Frontal cortex (tissue), 4 donors: ENCODE results near the gene DCTN1. TPM values are rescaled to one million over a fixed set of nuclear protein-coding genes. Genes with fewer than 3 reads are reported as not detected.
A peak's percentile ranks its signal among the peaks of the same experiment; 100 is the strongest.
"Not testable (repeated sequence)": the region's sequence is repeated elsewhere in the genome, so short reads cannot be mapped to it uniquely, and the experiment has no call there.

Source experiments
- DNase-seq, 2 donors: peaks; one replicate each; pipeline ENCODE4 v3.0.0; 2012; ENCODE audit warnings: low spot score in 2 of 2
- FAIRE-seq: peaks from 2 replicates; lab custom pipeline; 2012; peaks lifted over from hg19 to GRCh38; lab: Jason Lieb, UNC
- total RNA-seq: library from RNA; depleted of rRNA; stranded (reverse); fragments of >200 nt; gene quantifications from one replicate; pipeline ENCODE4 v1.2.3, GENCODE V29; 2014
- donor health status: control.
- donor health status: control.
- donor health status: control.

Gene DCTN1
- total RNA-seq = 111 TPM

- FAIRE-seq (no peak), DNase-seq (peak in 1 of 2 donors; percentile 69)
These were observed at the start of gene DCTN1 for GRCh38 chr2:74379851-74380789. Gene DCTN1 (minus strand): TSS chr2:74380311. CDS start chr2:74380037, 274 bp downstream.

GRCh38 chr2:74428675-74429074, 48.6 kb upstream of the DCTN1 start:
- DNase-seq = no peak
- no peak for FAIRE-seq

GRCh38 chr2:74427551-74427950, 47.4 kb upstream of the DCTN1 start:
- peak in 1 of 2 donors; percentile 9 for DNase-seq
- no peak for FAIRE-seq

DNA sequence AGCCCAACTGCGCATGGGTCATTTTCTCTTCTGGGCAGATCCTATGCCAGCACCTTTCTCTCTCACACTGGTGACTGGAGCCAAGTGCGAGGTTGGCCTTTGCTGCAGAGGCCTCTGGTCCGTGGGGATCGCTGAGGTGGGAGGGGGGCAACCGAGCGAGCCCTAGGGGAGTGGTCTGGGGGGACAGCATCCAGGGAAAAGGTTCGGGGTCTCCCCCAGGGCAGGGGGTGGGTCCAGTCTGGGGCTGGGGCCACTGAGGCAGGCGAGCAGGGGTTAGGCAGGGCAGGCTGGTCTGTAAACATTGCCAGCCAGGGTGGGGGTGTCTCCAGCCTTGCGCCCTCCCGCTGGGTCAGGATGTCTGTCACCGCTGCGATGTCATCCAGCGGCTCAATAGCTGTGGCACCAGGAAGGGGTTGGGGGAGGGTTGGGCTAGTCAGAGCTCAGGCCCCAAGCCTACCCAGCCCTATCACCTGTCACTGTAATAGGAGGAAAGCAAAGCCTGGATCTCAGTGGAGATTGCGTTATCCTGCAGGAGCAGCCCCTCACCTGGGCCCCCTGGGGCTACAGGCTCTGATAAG, 46.2 kb upstream of the DCTN1 start:
- FAIRE-seq (no peak), DNase-seq (peak in 1 of 2 donors; percentile 9)

GRCh38 chr2:74425523-74425922, 45.4 kb upstream of the DCTN1 start:
- FAIRE-seq (no peak), DNase-seq (peak in 1 of 2 donors; percentile 31)

DNA sequence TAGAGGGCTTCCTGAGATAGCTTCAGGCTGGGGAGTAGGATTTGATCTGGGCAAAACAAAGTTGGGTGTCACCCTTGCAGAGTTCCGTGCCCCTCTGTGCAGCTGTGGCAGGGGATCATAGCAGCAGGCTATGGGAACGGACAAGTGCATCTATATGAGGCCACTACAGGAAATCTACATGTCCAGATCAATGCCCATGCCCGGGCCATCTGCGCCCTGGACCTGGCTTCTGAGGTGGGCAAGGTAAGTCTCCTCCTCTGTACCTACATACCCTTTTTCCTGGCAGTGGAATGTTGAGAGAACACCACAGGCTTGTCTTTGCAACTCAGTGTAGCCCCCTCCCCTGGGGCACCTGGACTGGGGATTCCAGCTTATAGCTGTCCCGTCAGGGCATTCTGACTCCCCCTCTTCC, 44.9 kb upstream of the DCTN1 start:
- FAIRE-seq (no peak), DNase-seq (peak in 1 of 2 donors; percentile 30)

GRCh38 chr2:74424139-74424992, 44.3 kb upstream of the DCTN1 start:
- FAIRE-seq (no peak), DNase-seq (peak in 1 of 2 donors; percentile 33)

GRCh38 chr2:74423231-74424095, 43.4 kb upstream of the DCTN1 start:
- no peak for FAIRE-seq

GRCh38 chr2:74421221-74421870, 41.2 kb upstream of the DCTN1 start, which contains the start of the genes C2orf81 and WDR54:
Gene C2orf81 (minus strand): TSS chr2:74421619. CDS start chr2:74421560, 59 bp downstream.
Gene WDR54 (plus strand): TSS chr2:74421730. CDS start chr2:74422154, 424 bp downstream.
- FAIRE-seq (no peak), DNase-seq (peak; percentile 82 to 90)

More at GRCh38 chr2:74423231-74424095, 43.4 kb upstream of the DCTN1 start:
- DNase-seq = peak in 1 of 2 donors; percentile 17

DNA sequence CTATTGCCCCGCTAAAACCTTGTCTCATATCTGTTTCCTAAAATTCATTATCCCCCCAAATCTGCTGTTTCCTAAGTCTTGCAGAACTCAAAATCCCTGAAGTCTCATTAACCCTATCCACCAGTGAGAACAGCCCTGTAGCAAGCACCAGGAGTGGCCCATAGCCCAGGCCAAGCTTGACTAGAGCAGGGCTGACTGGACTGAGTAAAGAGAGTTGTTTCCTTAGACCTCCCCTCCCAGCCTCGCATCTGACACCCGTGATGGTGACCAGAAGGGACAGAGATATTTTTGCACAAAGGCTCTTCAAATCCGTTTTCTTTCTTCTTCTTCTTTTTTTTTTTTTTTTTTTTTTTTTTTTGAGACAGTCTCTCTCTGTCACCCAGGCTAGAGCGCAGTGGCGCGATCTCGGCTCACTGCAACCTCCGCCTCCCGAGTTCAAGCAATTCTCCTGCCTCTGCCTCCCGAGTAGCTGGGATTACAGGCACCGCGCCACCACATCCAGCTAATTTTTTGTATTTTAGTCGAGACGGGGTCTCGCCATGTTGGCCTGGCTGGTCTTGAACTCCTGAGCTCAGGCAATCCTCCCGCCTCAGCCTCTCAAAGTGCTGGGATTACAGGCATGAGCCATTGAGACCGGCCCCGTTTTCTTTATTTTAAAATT, 40.5 kb upstream of the DCTN1 start:
- peak in 1 of 2 donors; percentile 10 for DNase-seq
- not testable (repeated sequence) for FAIRE-seq

- FAIRE-seq (no peak), DNase-seq (peak in 1 of 2 donors; percentile 6)
These were observed 39.9 kb upstream of the DCTN1 start for GRCh38 chr2:74420006-74420405.

DNA sequence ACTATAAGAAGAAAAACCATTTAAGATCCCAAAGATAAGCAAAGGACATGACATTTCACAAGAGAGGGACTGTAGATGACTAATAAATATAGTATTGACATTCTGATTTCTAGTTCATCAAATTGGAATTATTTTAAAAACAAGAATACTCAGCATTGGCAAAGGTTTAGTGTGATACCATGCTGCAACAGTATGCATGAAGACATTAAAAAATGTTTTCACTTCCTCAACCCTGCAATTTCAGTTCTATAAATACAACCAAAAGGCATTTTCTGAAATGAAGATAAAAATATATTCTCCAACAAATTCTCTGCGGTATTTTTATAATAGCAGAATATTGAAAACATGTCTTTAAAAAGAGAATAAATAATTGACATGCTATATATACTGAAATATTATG, 39.2 kb upstream of the DCTN1 start:
- FAIRE-seq (no peak), DNase-seq (peak in 1 of 2 donors; percentile 10)

- DNase-seq (no peak), FAIRE-seq (no peak)
These were observed 38.2 kb upstream of the DCTN1 start for GRCh38 chr2:74418312-74418711.

DNA sequence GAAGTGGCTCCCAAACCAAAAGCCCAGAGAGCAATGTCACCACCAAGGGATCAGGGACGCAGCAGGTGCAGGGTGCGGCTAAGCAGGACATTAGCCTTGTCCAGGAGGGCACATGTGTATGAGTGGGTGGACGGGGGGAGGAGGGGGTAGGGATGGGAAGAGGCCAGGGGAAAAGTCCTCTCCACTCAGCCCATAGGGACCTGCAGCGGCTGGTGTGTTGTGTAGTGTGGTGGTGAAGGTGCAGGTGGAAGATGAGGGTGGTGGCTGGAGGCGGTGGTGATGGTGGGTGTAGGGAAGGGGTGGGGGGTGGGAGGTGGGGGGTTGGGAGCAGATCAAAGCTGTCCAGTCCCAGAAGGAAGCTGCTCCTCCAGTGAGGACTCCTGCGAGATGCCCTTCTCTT, 37.7 kb upstream of the DCTN1 start:
- no peak for FAIRE-seq
- DNase-seq = peak in 1 of 2 donors; percentile 29

DNA sequence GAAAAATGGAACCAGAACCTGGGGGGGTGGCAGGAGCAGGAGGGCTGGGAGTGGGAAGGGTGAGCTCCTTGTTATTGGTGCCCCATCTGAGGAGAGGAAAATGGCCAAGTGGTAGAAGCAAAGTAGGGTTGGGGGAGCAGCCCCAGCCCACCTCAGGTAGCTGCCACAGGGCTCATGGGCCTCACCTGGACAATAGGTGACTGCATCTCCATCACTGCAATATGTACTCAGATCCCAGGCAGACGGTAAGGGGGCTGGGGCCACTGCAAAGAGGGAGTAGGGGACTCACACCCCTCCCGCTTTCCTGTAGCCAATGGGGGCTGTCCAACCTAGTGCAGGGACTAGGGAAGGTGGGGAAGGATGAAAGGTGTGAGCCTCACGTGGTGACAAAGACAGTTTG, 37.1 kb upstream of the DCTN1 start:
- DNase-seq = peak in 1 of 2 donors; percentile 4
- no peak for FAIRE-seq

DNA sequence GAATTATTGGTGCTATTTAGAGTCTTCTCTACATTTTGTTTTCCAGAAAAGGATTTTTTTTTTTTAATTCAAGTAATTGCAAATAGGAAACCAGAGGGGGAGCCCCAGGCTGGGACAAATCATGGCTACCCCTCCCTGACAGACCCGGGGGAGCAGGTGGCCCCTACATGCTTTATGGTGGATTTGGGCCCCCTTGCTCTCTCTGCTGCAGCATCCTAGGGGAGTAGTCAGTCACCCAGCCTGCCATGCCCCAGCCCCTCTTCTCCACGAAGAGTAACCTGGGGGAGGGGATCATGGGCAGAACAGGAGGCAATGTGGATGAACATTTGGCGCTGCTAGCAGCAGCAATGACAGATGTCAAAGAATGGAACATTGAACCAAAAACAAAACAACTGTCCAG, 36.7 kb upstream of the DCTN1 start:
- FAIRE-seq (no peak), DNase-seq (peak in 1 of 2 donors; percentile 45)

DNA sequence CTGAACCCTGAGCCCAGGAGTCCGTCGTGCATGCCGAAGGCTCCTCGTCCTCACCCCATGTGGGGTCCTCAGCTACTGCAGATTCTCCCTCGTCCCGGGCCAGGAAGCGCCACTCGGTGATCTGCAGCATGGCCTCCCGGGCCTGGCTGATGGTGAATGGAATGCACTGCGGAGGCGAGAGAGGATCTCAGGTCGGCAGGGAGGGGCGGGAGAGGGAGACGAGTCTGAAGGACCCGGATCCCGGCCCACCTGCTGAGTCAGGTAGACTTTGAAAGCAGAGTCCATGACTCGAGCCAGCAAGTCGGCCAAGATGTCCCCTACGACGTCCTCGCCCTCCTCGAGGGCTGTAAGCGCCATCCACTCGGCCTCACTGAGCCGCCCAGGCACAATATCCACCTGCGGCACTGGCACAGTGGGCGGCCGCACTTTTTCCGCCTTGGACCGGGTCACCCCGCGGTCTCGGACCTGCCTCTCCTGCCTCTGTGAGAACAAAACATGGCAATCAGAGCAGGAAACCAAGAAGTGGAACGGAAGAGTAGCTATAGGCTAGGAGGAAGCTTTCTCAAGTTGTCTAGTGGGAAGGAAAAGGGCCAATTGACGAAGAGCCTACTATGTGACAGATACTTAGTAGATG, 35.8 kb upstream of the DCTN1 start:
- FAIRE-seq = no peak
- DNase-seq = peak in 1 of 2 donors; percentile 35
